Stimulated activated naive CD4-positive, alpha-beta T cell (primary cell): ENCODE measurements around the gene CCDC106.

ENCODE experiments used
- DNase-seq, 6 experiments: peaks; one replicate each; lab custom pipeline; 2025; lab: John Stamatoyannopoulos, UW

Gene CCDC106

GRCh38 chr19:55650602-55651230, 2.7 kb downstream of the CCDC106 start:
- DNase-seq, result no peak

DNA sequence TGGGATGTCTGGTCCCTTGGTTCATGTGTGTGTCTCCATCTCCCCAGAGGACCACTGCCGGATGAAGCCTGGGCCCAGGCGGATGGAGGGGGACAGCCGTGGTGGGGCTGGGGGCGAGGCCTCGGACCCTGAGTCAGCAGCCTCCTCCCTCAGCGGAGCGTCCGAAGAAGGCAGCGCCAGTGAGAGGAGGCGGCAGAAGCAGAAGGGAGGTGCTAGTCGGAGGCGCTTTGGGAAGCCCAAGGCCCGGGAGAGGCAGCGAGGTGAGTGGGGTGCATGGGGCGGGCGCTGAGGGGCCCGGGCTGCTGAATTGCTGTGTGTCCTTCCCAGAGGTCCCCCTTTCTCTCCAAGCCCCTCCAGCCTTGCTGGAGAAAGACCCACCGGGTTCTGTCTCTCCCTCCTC, 3.2 kb downstream of the CCDC106 start:
- no peak for DNase-seq

DNA sequence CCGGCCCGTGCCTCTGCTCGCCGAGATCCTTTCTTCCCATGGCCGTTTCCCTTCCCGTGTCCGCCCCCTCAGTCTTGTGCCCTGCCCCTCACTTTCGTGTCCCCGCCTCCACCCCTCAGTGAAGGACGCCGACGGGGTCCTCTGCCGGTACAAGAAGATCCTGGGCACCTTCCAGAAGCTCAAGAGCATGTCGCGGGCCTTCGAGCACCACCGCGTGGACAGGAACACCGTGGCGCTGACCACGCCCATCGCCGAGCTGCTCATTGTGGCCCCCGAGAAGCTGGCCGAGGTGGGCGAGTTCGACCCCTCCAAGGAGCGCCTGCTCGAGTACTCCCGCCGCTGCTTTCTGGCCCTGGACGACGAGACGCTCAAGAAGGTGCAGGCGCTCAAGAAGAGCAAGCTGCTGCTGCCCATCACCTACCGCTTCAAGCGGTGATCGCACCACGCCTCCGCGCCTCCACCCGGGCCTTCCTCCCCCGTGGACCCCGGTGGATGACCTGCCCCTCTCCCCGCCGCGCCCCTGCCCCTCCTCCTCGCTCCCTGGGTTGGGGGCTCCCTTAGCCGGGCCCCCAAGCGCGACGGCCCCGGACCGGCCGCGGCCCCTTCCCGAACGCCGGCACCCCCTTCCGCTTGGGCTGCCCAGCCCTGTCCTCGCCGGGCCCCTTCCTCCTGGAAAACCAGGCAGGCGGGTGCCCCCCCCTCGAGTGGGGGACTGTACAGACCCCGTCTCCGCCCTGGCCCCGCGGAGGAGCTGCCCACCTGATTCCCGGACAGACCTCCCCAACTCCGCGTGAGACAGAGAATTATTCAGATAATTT, 4.5 kb downstream of the CCDC106 start:
- DNase-seq, result no peak

- peak; percentile 99 to 100 (median 100) for DNase-seq
Observed at GRCh38 chr19:55653651-55654322, 5.8 kb downstream of the CCDC106 start.

DNA sequence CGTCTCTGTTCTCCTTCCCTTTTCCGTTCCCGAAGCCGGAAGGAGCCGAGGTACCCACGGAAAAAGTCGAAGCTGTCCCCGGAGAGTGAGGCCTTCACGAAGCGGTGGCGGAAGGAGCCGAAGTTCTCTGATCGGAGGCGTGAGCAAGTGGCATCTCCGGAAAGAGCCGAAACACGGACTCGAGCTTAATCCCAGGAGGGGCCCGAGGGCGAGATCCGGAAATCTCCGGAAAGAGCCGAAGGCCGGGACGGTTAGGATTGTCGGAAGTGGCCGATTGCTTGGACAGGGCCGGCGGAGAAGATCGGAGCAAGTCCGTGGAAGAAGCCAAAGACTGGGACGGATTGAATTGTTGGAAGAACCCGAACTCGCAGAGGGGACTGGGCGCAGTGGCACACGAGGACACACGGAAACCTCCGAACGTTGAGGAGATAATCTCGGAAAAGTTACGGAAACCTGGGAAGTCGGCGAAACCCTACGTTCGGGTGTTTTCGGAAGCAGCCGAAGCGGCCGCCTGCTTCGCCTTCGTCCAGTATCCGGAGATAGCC, 6.4 kb downstream of the CCDC106 start:
- peak; percentile 98 to 100 (median 100) for DNase-seq

GRCh38 chr19:55654868-55655647, 7.0 kb downstream of the CCDC106 start, which contains the start of gene U2AF2:
Gene U2AF2, plus strand, starts transcription at chr19:55655035. Its CDS starts 70 bp downstream, at chr19:55655105.
- peak; percentile 82 to 97 (median 90) for DNase-seq

- DNase-seq, result no peak
Observed at GRCh38 chr19:55655648-55656040, 7.6 kb downstream of the CCDC106 start.

DNA sequence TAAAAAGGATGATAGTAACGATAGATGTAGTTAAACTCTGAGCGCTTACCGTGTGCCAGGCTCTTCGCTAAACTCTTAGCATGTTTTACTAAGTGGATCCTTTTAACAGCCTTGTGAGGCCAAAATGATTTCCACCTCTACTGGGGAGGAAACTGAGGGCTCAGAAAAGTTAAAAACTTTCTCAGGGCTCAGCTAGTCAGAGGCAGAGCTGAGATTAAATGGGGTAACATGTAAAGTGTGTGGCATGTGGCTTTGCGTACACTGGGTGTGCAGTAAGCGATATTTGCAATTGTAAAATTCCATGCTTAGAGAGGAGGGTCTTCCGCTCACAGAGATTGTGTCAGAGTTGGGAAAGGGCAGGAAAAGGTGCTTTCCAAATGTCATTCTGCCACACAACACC, 8.5 kb downstream of the CCDC106 start:
- DNase-seq, result no peak

GRCh38 chr19:55656988-55657747, 9.2 kb downstream of the CCDC106 start:
- no peak for DNase-seq

GRCh38 chr19:55658846-55659459, 10.9 kb downstream of the CCDC106 start:
- no peak for DNase-seq

- DNase-seq, result no peak
Observed at GRCh38 chr19:55659822-55660221, 11.8 kb downstream of the CCDC106 start.

- no peak for DNase-seq
Observed at GRCh38 chr19:55660404-55660803, 12.4 kb downstream of the CCDC106 start.

- no peak for DNase-seq
Observed at GRCh38 chr19:55660991-55661390, 13.0 kb downstream of the CCDC106 start.

DNA sequence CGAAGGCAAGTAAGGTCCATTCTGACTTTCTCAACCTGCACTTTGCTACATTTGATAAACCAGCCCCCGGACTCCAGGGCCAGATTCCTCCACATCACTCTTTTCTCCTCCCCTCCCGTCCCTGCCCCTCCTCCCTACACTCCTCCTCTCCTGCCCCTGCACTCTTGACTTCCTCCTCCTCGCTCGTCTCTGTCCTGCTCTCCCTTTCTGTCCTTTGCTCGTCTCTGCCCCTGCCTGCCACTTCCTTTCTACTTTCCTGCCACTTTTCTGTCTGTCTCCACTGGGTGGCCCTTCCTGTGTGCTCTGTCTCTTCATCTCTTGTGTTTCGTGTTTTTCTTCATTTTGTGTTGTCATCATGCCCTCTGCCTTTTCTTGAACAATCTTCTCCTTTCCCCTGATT, 13.8 kb downstream of the CCDC106 start:
- no peak for DNase-seq

GRCh38 chr19:55663846-55664536, 16.0 kb downstream of the CCDC106 start:
- no peak for DNase-seq

DNA sequence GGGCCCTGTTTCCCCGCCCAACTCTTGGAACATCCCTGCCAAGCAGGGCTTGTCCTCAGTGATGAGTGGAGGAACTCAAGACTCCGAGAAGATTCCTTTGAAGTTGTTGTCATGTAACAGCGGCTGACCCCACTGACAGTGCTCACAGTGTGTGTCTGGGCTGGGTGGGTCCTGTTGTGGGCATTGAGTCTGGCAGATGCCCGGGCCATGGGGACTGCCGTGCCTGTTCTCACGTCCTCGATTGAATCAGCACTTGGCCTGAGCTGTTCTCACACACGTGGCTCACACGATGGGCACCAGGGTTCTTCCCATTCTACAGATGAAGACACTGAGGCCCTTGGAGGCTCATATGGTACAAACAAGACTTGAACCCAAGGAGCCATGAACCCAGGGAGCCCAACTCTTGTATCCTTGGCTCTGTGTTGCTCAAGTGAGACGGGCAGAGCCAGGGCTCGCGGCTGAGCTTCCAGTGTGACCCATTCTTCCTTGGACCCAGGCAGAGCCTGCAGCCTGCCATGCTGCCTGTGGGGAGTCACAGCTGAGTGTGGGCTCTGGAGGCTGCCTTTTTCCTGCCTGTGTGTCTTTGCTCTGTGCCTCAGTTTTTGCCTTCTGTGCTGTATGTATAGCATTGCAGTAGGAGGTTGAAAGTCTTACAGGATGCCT, 18.5 kb downstream of the CCDC106 start:
- DNase-seq, result no peak

- DNase-seq, result no peak
Observed at GRCh38 chr19:55667006-55667381, 19.0 kb downstream of the CCDC106 start.

DNA sequence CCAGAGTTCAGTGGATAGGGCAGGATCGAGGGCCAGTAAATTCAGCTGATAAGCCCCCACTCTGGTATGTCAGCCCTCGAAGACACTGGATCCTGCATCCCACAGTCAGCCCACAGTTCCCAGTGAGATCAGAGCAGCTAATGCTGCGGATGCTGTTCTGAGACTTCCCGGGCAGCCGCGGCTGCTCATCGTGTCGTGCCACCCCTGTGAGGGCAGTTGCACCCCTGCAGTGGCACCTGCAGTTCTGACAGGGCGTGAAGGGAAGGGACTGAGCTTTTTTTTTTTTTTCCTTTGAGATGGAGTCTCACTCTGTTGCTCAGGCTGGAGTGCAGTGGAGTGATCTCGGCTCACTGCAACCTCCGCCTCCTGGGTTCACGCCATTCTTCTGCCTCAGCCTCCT, 19.5 kb downstream of the CCDC106 start:
- no peak for DNase-seq

GRCh38 chr19:55667958-55668357, 19.9 kb downstream of the CCDC106 start:
- DNase-seq, result no peak
